WTC11 (cell line): ENCODE results near the gene TSEN54. TPM values are rescaled to one million over a fixed set of nuclear protein-coding genes. Genes with fewer than 3 reads are reported as not detected.
A peak's percentile ranks its signal among the peaks of the same experiment; 100 is the strongest.

Source experiments
- ATAC-seq: fragments of 200-7000 bp; cut with Tn5 transposase; 2 replicates; pipeline ENCODE4 v1.10.0; 2021; ENCODE audit warnings: mild to moderate bottlenecking, moderate library complexity
- CTCF ChIA-PET: fragments of 300-600 bp; sonication (Branson Sonifier 250); formaldehyde crosslinking; loops from one replicate; lab custom pipeline; 2021; ENCODE audit warnings: antibody characterized with exemption; lab: Charles Lee
- POLR2A ChIA-PET: fragments of 350-600 bp; sonication (Branson Sonifier 250); formaldehyde crosslinking; loops from one replicate; lab custom pipeline; 2021; ENCODE audit warnings: antibody characterized with exemption; lab: Charles Lee
- DNase-seq: peaks from one replicate; pipeline ENCODE4 v3.0.0; 2021; ENCODE audit warnings: low spot score
- H3K27ac Mint-ChIP-seq: 2 replicates; pipeline ENCODE4 v1.8.0; 2021; ENCODE audit warnings: mixed read lengths
- H3K27me3 Mint-ChIP-seq: 2 replicates; pipeline ENCODE4 v1.8.0; 2021; ENCODE audit warnings: low read depth, mild to moderate bottlenecking, moderate library complexity, mixed read lengths
- H3K36me3 Mint-ChIP-seq: 2 replicates; pipeline ENCODE4 v1.8.0; 2021; ENCODE audit warnings: mixed read lengths
- H3K4me1 Mint-ChIP-seq: 2 replicates; pipeline ENCODE4 v1.8.0; 2022; ENCODE audit warnings: mixed read lengths
- H3K4me3 Mint-ChIP-seq: 2 replicates; pipeline ENCODE4 v1.8.0; 2021; ENCODE audit warnings: mild to moderate bottlenecking, moderate library complexity, mixed read lengths
- H3K9me3 Mint-ChIP-seq: 2 replicates; pipeline ENCODE4 v1.8.0; 2021; ENCODE audit warnings: mixed read lengths
- ETV6 ChIP-seq: sonication (generic); formaldehyde crosslinking; IDR thresholded peaks from 2 replicates; pipeline ENCODE4 v1.8.1; 2022; ENCODE audit warnings: mild to moderate bottlenecking, missing genetic modification reagents
- GABPB1 ChIP-seq: sonication (generic); formaldehyde crosslinking; IDR thresholded peaks from 2 replicates; pipeline ENCODE4 v1.8.1; 2023; ENCODE audit warnings: mild to moderate bottlenecking, missing genetic modification reagents
- HMGA2 ChIP-seq: fragments of 250-450 bp; sonication (Bioruptor Pico); IDR thresholded peaks from 2 replicates; pipeline ENCODE4 v1.4.0; 2021; ENCODE audit warnings: mild to moderate bottlenecking, moderate library complexity
- KAT7 ChIP-seq: sonication (generic); formaldehyde crosslinking; IDR thresholded peaks from 2 replicates; pipeline ENCODE4 v1.8.1; 2023; ENCODE audit warnings: missing genetic modification reagents, mild to moderate bottlenecking, borderline replicate concordance
- NFATC4 ChIP-seq: fragments of 250-450 bp; sonication (Bioruptor Pico); IDR thresholded peaks from 2 replicates; pipeline ENCODE4 v1.9.0; 2021; ENCODE audit warnings: mild to moderate bottlenecking
- TP53 ChIP-seq: sonication (generic); formaldehyde crosslinking; IDR thresholded peaks from 2 replicates; pipeline ENCODE4 v1.8.1; 2023; ENCODE audit warnings: mild to moderate bottlenecking, missing genetic modification reagents
- ZBTB21 ChIP-seq: sonication (generic); formaldehyde crosslinking; IDR thresholded peaks from 2 replicates; pipeline ENCODE4 v1.8.1; 2023; ENCODE audit warnings: mild to moderate bottlenecking, missing genetic modification reagents, borderline replicate concordance
- ZNF121 ChIP-seq: sonication (generic); formaldehyde crosslinking; IDR thresholded peaks from 2 replicates; pipeline ENCODE4 v1.8.0; 2023; ENCODE audit warnings: missing genetic modification reagents
- total RNA-seq: library from RNA; stranded (reverse); gene quantifications from 3 replicates; pipeline ENCODE4 v1.2.3, GENCODE V29; 2021
- TF ChIP-seq, protein P1 (sequence below): fragments of 250-450 bp; sonication (Bioruptor Pico); IDR thresholded peaks from 2 replicates; pipeline ENCODE4 v1.9.0; 2021; ENCODE audit warnings: moderate library complexity, mild to moderate bottlenecking, inconsistent platforms, borderline replicate concordance
- TF ChIP-seq, protein P2 (sequence below): sonication (generic); formaldehyde crosslinking; IDR thresholded peaks from 2 replicates; pipeline ENCODE4 v1.8.1; 2022; ENCODE audit warnings: low read depth, mild to moderate bottlenecking, moderate library complexity, missing genetic modification reagents, borderline replicate concordance
- TF ChIP-seq, protein P3 (sequence below): sonication (generic); formaldehyde crosslinking; IDR thresholded peaks from 2 replicates; pipeline ENCODE4 v1.8.0; 2023; ENCODE audit warnings: mild to moderate bottlenecking, missing genetic modification reagents
- TF ChIP-seq, protein P4 (sequence below): fragments of 250-450 bp; sonication (Bioruptor Pico); IDR thresholded peaks from 2 replicates; pipeline ENCODE4 v1.9.0; 2021; ENCODE audit warnings: mild to moderate bottlenecking, borderline replicate concordance
- TF ChIP-seq, protein P5 (sequence below): sonication (generic); formaldehyde crosslinking; IDR thresholded peaks from 2 replicates; pipeline ENCODE4 v1.8.1; 2022; ENCODE audit warnings: mild to moderate bottlenecking, missing genetic modification reagents, moderate library complexity, borderline replicate concordance
- TF ChIP-seq, protein P6 (sequence below): sonication (generic); formaldehyde crosslinking; IDR thresholded peaks from 2 replicates; pipeline ENCODE4 v1.8.1; 2022; ENCODE audit warnings: missing genetic modification reagents, borderline replicate concordance
- TF ChIP-seq, protein P7 (sequence below): sonication (generic); formaldehyde crosslinking; IDR thresholded peaks from 2 replicates; pipeline ENCODE4 v1.8.0; 2022; ENCODE audit warnings: missing genetic modification reagents

The TSEN54 gene
- total RNA-seq, 1 experiment from 2014 or later, result 53.4 TPM

DNA sequence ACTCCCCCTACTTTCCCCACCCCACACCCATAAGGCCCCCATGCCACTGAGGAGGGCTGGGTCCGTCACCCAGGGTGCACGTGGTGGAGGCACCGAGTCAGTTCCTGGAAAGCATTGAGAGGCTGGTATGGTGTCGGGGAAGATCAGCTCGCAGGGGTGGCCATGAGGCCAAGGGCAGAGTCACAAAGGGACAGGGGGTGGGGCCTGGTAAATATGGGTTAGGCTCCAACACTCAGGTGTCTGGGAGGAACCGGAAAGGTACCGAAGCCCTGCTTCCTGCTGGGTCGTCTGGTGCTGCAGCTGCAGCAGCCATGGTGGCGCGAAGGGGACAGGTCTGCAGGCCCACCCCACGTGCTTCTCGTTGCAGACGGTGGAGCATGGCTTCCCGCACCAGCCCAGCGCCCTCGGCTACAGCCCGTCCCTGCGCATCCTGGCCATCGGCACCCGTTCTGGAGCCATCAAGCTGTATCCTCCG, 39.4 kb downstream of the TSEN54 start:
- POLR2A ChIA-PET, result no interaction called here
- CTCF ChIA-PET, result interaction anchor here (2.3 kb wide), 1 partner anchor 198 kb away, joined by 5 read pairs; no protein-coding TSS in a partner anchor
- ATAC-seq, result no peak

DNA sequence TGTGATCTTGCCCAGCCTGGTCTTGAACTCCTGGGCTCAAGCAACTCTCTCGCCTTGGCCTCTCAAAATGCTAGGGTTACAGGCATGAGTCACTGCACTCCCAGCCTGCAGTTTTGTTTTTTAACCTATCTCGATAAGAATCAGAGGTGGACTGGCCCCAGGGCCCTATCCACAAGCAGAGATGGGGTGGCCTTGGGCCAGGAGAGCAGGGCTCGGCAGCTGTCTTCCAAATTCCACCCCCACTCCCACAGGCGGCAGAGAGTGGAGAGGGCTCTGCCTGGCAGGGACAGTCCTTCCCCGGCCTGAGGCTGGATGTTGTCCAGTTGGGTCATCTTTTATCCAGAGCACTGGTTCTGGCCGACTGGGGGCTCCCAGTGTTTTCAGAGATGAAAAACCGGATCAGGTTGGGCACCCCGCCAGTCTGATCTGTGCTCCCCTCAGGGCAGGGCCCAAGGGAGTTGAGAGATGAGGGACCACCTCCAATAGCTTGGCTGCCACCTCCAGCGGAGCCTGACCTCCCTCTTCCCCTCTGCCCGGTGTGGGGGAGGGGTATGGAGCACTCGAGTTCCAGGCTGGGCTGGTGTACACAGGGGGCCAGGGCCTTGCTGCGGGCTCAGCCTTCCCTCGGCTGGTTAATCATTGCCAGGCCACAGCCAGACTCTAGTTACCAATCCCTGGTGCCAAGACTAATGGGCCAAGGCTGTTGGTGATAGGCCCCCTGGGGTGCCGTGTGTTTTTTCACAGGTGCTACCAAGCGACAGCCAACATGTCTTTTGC, 40.9 kb downstream of the TSEN54 start:
- H3K4me1 Mint-ChIP-seq, result 0 out of 2 replicates have a peak, but pooled peaks cover 3% of the 10 kb centered on the region
- ATAC-seq, result no peak
- H3K27ac Mint-ChIP-seq, result no peak overlapping the region
- no peak for TF ChIP-seq NFATC4 (CRISPR knock-in tag)
- TF ChIP-seq, protein P1, sequence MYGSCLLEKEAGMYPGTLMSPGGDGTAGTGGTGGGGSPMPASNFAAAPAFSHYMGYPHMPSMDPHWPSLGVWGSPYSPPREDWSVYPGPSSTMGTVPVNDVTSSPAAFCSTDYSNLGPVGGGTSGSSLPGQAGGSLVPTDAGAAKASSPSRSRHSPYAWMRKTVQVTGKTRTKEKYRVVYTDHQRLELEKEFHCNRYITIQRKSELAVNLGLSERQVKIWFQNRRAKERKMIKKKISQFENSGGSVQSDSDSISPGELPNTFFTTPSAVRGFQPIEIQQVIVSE (CRISPR knock-in tag), result no peak
- TF ChIP-seq, protein P2, sequence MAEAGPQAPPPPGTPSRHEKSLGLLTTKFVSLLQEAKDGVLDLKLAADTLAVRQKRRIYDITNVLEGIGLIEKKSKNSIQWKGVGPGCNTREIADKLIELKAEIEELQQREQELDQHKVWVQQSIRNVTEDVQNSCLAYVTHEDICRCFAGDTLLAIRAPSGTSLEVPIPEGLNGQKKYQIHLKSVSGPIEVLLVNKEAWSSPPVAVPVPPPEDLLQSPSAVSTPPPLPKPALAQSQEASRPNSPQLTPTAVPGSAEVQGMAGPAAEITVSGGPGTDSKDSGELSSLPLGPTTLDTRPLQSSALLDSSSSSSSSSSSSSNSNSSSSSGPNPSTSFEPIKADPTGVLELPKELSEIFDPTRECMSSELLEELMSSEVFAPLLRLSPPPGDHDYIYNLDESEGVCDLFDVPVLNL (CRISPR knock-in tag), result no peak
- TF ChIP-seq, protein P3, sequence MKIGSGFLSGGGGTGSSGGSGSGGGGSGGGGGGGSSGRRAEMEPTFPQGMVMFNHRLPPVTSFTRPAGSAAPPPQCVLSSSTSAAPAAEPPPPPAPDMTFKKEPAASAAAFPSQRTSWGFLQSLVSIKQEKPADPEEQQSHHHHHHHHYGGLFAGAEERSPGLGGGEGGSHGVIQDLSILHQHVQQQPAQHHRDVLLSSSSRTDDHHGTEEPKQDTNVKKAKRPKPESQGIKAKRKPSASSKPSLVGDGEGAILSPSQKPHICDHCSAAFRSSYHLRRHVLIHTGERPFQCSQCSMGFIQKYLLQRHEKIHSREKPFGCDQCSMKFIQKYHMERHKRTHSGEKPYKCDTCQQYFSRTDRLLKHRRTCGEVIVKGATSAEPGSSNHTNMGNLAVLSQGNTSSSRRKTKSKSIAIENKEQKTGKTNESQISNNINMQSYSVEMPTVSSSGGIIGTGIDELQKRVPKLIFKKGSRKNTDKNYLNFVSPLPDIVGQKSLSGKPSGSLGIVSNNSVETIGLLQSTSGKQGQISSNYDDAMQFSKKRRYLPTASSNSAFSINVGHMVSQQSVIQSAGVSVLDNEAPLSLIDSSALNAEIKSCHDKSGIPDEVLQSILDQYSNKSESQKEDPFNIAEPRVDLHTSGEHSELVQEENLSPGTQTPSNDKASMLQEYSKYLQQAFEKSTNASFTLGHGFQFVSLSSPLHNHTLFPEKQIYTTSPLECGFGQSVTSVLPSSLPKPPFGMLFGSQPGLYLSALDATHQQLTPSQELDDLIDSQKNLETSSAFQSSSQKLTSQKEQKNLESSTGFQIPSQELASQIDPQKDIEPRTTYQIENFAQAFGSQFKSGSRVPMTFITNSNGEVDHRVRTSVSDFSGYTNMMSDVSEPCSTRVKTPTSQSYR (CRISPR knock-in tag), result peak; percentile 47; the same call in 1 of the 2 replicates
- TF ChIP-seq, protein P4, sequence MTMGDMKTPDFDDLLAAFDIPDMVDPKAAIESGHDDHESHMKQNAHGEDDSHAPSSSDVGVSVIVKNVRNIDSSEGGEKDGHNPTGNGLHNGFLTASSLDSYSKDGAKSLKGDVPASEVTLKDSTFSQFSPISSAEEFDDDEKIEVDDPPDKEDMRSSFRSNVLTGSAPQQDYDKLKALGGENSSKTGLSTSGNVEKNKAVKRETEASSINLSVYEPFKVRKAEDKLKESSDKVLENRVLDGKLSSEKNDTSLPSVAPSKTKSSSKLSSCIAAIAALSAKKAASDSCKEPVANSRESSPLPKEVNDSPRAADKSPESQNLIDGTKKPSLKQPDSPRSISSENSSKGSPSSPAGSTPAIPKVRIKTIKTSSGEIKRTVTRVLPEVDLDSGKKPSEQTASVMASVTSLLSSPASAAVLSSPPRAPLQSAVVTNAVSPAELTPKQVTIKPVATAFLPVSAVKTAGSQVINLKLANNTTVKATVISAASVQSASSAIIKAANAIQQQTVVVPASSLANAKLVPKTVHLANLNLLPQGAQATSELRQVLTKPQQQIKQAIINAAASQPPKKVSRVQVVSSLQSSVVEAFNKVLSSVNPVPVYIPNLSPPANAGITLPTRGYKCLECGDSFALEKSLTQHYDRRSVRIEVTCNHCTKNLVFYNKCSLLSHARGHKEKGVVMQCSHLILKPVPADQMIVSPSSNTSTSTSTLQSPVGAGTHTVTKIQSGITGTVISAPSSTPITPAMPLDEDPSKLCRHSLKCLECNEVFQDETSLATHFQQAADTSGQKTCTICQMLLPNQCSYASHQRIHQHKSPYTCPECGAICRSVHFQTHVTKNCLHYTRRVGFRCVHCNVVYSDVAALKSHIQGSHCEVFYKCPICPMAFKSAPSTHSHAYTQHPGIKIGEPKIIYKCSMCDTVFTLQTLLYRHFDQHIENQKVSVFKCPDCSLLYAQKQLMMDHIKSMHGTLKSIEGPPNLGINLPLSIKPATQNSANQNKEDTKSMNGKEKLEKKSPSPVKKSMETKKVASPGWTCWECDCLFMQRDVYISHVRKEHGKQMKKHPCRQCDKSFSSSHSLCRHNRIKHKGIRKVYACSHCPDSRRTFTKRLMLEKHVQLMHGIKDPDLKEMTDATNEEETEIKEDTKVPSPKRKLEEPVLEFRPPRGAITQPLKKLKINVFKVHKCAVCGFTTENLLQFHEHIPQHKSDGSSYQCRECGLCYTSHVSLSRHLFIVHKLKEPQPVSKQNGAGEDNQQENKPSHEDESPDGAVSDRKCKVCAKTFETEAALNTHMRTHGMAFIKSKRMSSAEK (CRISPR knock-in tag), result no peak
- TF ChIP-seq, protein P5, sequence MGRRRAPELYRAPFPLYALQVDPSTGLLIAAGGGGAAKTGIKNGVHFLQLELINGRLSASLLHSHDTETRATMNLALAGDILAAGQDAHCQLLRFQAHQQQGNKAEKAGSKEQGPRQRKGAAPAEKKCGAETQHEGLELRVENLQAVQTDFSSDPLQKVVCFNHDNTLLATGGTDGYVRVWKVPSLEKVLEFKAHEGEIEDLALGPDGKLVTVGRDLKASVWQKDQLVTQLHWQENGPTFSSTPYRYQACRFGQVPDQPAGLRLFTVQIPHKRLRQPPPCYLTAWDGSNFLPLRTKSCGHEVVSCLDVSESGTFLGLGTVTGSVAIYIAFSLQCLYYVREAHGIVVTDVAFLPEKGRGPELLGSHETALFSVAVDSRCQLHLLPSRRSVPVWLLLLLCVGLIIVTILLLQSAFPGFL (CRISPR knock-in tag), result 0 out of 2 replicates have a peak, but pooled peaks have one; percentile 50
- TF ChIP-seq GABPB1 (CRISPR knock-in tag), result peak; percentile 40
- peaks cover 7% of the 10 kb centered on the region; the same call in 1 of the 2 replicates for H3K36me3 Mint-ChIP-seq
- DNase-seq, result no peak
- no peak overlapping the region for H3K4me3 Mint-ChIP-seq
- ChIA-PET POLR2A (interaction anchor here (0.6 kb wide), 1 partner anchor 327 kb away, joined by 3 read pairs; no protein-coding TSS in a partner anchor), CTCF (interaction anchor here (0.6 to 2.0 kb wide), 3 partner anchors 41 to 1575 kb away, joined by 4 to 8 read pairs (median 4); partner anchors contain the start of gene TSEN54)
- no peaks in the 10 kb centered on the region for H3K27me3 Mint-ChIP-seq
- H3K9me3 Mint-ChIP-seq, result no peaks in the 10 kb centered on the region

More for the DNA sequence above, 39.4 kb downstream of the TSEN54 start:
- TF ChIP-seq, protein P6, sequence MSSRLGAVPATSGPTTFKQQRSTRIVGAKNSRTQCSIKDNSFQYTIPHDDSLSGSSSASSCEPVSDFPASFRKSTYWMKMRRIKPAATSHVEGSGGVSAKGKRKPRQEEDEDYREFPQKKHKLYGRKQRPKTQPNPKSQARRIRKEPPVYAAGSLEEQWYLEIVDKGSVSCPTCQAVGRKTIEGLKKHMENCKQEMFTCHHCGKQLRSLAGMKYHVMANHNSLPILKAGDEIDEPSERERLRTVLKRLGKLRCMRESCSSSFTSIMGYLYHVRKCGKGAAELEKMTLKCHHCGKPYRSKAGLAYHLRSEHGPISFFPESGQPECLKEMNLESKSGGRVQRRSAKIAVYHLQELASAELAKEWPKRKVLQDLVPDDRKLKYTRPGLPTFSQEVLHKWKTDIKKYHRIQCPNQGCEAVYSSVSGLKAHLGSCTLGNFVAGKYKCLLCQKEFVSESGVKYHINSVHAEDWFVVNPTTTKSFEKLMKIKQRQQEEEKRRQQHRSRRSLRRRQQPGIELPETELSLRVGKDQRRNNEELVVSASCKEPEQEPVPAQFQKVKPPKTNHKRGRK (CRISPR knock-in tag), result no peak
- TF ChIP-seq ZBTB21, result no peak
- TF ChIP-seq, protein P7, sequence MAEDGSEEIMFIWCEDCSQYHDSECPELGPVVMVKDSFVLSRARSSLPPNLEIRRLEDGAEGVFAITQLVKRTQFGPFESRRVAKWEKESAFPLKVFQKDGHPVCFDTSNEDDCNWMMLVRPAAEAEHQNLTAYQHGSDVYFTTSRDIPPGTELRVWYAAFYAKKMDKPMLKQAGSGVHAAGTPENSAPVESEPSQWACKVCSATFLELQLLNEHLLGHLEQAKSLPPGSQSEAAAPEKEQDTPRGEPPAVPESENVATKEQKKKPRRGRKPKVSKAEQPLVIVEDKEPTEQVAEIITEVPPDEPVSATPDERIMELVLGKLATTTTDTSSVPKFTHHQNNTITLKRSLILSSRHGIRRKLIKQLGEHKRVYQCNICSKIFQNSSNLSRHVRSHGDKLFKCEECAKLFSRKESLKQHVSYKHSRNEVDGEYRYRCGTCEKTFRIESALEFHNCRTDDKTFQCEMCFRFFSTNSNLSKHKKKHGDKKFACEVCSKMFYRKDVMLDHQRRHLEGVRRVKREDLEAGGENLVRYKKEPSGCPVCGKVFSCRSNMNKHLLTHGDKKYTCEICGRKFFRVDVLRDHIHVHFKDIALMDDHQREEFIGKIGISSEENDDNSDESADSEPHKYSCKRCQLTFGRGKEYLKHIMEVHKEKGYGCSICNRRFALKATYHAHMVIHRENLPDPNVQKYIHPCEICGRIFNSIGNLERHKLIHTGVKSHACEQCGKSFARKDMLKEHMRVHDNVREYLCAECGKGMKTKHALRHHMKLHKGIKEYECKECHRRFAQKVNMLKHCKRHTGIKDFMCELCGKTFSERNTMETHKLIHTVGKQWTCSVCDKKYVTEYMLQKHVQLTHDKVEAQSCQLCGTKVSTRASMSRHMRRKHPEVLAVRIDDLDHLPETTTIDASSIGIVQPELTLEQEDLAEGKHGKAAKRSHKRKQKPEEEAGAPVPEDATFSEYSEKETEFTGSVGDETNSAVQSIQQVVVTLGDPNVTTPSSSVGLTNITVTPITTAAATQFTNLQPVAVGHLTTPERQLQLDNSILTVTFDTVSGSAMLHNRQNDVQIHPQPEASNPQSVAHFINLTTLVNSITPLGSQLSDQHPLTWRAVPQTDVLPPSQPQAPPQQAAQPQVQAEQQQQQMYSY (CRISPR knock-in tag), result no peak
- TF ChIP-seq ETV6 (CRISPR knock-in tag), result no peak
- TF ChIP-seq ZNF121 (CRISPR knock-in tag), result no peak
- TF ChIP-seq HMGA2 (CRISPR knock-in tag), result no peak
- no peak for TF ChIP-seq KAT7
- TF ChIP-seq TP53 (CRISPR knock-in tag), result no peak
- Mint-ChIP-seq H3K4me1 (peaks cover 7% of the 10 kb centered on the region), H3K27me3 (no peaks in the 10 kb centered on the region), H3K36me3 (peaks cover 7% of the 10 kb centered on the region; the same call in 1 of the 2 replicates), H3K4me3 (no peak overlapping the region), H3K27ac (no peak overlapping the region), H3K9me3 (no peaks in the 10 kb centered on the region)
- DNase-seq, result no peak
